BJ (cell line): Measurements from ENCODE around the gene SNX10. TPM values are rescaled to one million over a fixed set of nuclear protein-coding genes. Genes with fewer than 3 reads are reported as not detected.

Experiments used
- CTCF ChIA-PET: fragments of 350-600 bp; formaldehyde crosslinking; extraction: SDS; loops from one replicate; lab custom pipeline; 2021; ENCODE audit warnings: antibody characterized with exemption, inconsistent platforms; lab: Yijun Ruan, JAX
- POLR2A ChIA-PET: fragments of 300-600 bp; sonication (Branson Sonifier 250); formaldehyde crosslinking; extraction: SDS; loops from one replicate; lab custom pipeline; 2021; ENCODE audit warnings: antibody characterized with exemption; lab: Charles Lee
- DNase-seq: peaks from one replicate; pipeline ENCODE4 v3.0.0-alpha.2; 2011; ENCODE audit warnings: low read depth
- H3K27me3 ChIP-seq: 2 replicates; pipeline ENCODE4 v1.6.0; 2011; ENCODE audit warnings: low read length; ENCODE audit not compliant: control insufficient read depth, insufficient read depth
- H3K36me3 ChIP-seq: 2 replicates; pipeline ENCODE4 v1.5.1; 2011; ENCODE audit warnings: low read length; ENCODE audit not compliant: control insufficient read depth, insufficient read depth
- H3K4me3 ChIP-seq: 2 replicates; pipeline ENCODE4 v1.5.1; 2011; ENCODE audit warnings: low read depth, mild to moderate bottlenecking, control low read depth, low read length
- CTCF ChIP-seq: IDR thresholded peaks from 2 replicates; pipeline ENCODE4 v1.5.1; 2011; ENCODE audit warnings: low read depth, mild to moderate bottlenecking, control low read depth, inconsistent platforms, low read length, moderate library complexity; ENCODE audit not compliant: insufficient read depth
- polyA plus RNA-seq: library from polyadenylated mRNA; depleted of rRNA; stranded (reverse); fragments of >200 nt; gene quantifications from 2 replicates; pipeline ENCODE4 v1.2.3, GENCODE V29; 2011

Gene SNX10
- polyA plus RNA-seq, 1 experiment: not detected

GRCh38 chr7:26291251-26291650 lies 411 bp upstream of the SNX10 start:
- ChIA-PET POLR2A (no interaction called here), CTCF (interaction anchor here (0.6 to 1.0 kb wide), 2 partner anchors 39 to 345 kb away, joined by 3 read pairs; no protein-coding TSS in a partner anchor)
- DNase-seq: no peak
- Histone ChIP-seq H3K27me3 (peaks cover 3% of the 10 kb centered on the region; the same call in 1 of the 2 replicates), H3K36me3 (no peaks in the 10 kb centered on the region), H3K4me3 (no peak overlapping the region)
- no peak for TF ChIP-seq CTCF

DNA sequence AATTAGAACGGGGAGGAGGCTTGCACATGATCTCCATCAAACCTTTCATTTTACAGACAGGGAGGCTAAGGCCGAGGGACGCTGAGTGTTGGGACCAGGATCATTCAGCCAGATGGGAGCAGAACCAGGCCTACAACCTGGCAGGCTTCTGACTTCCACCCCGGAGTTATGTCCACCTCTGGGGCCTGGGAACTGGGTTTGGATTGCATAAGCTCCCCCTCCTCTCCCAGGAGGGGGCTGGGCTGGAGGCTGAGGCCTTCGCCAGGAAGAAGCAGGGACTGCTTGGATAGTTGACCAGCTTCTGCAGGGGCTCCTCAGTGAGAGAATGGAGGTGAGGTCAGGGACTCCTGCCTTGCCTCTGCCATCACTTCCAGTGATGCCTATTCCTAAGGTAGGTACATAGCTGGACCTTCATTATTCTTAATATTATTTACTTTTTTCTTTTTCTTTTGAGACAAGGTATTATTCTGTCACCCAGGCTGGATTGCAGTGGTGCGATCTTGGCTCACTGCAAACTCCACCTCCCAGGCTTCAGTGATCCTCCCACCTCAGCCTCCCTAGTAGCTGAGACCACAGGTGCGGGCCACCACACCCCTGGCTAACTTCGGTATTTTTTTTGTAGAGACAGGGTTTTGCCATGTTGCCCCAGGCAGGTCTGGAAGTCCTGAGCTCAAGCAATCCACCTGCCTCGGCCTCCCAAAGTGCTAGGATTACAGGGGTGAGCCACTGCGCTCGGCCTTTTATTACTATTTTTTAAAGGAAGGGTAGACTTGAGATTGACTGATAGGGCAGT lies 1.3 kb downstream of the SNX10 start:
- Histone ChIP-seq H3K27me3 (peaks cover 3% of the 10 kb centered on the region; the same call in 1 of the 2 replicates), H3K36me3 (no peaks in the 10 kb centered on the region), H3K4me3 (no peak overlapping the region)
- DNase-seq: no peak
- ChIA-PET CTCF (interaction anchor here (0.5 kb wide), 1 partner anchor 185 kb away, joined by 3 read pairs; no protein-coding TSS in a partner anchor), POLR2A (no interaction called here)
- no peak for TF ChIP-seq CTCF

GRCh38 chr7:26293569-26294308 lies 2.1 kb downstream of the SNX10 start:
- ChIA-PET POLR2A (no interaction called here), CTCF (interaction anchor here (1.0 kb wide), 1 partner anchor 9 kb away, joined by 3 read pairs; no protein-coding TSS in a partner anchor)
- TF ChIP-seq CTCF: no peak
- H3K36me3 ChIP-seq: no peaks in the 10 kb centered on the region
- H3K4me3 ChIP-seq: no peak overlapping the region
- H3K27me3 ChIP-seq: peaks cover 3% of the 10 kb centered on the region; the same call in 1 of the 2 replicates
- DNase-seq: no peak

- peaks cover 3% of the 10 kb centered on the region; the same call in 1 of the 2 replicates for H3K27me3 ChIP-seq
- no peak for TF ChIP-seq CTCF
- DNase-seq: no peak
- CTCF ChIA-PET: no interaction called here
- POLR2A ChIA-PET: no interaction called here
- no peak overlapping the region for H3K4me3 ChIP-seq
- no peaks in the 10 kb centered on the region for H3K36me3 ChIP-seq
Measured at GRCh38 chr7:26295015-26295414, 3.4 kb downstream of the SNX10 start.

DNA sequence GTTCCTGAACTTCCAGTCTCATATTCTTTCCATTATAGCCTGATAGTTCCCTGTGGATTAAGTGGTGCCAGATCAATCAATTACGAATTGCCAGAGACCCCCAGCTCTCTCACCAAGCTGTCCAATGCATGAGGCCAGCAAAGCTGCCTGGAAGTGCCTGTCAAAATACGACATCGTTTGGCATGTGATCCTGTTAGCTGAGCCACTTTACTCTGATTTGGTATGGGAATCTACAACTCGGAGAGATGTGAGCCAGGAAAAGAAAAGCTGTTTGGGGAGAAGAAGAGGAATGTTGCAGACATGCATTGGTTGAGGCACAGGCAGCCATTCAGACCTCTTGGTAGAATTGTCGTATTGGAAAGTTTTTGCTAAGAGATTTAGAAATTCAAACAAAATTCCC lies 3.9 kb downstream of the SNX10 start:
- no peaks in the 10 kb centered on the region for H3K36me3 ChIP-seq
- CTCF ChIA-PET: no interaction called here
- POLR2A ChIA-PET: no interaction called here

More for the DNA sequence above, 3.9 kb downstream of the SNX10 start:
- no peak for TF ChIP-seq CTCF
- Histone ChIP-seq H3K27me3 (peaks cover 3% of the 10 kb centered on the region; the same call in 1 of the 2 replicates), H3K4me3 (no peak overlapping the region)
- DNase-seq: no peak
